GM12892 (cell line): ENCODE measurements around the gene ARHGEF3. TPM values are rescaled to one million over a fixed set of nuclear protein-coding genes. Genes with fewer than 3 reads are reported as not detected.

Experiments used
- DNase-seq: peaks from one replicate; pipeline ENCODE4 v3.0.0; 2011; ENCODE audit not compliant: insufficient read length
- FAIRE-seq: peaks from 2 replicates; lab custom pipeline; 2011; peaks lifted over from hg19 to GRCh38; lab: Jason Lieb, UNC
- POLR2A ChIP-seq: IDR thresholded peaks from 2 replicates; pipeline ENCODE4 v1.6.1; 2011; ENCODE audit warnings: low read depth, low read length, control low read depth
- POLR2AphosphoS5 ChIP-seq: IDR thresholded peaks from 2 replicates; pipeline ENCODE4 v1.6.1; 2011; ENCODE audit warnings: low read depth, low read length, control low read depth
- TAF1 ChIP-seq: IDR thresholded peaks from 2 replicates; pipeline ENCODE4 v1.6.1; 2011; ENCODE audit warnings: low read depth, mild to moderate bottlenecking, control low read depth, low read length, borderline replicate concordance
- polyA plus RNA-seq: library from polyadenylated mRNA; unstranded; fragments of >200 nt; gene quantifications from one replicate; pipeline ENCODE4 v1.2.1, GENCODE V29; 2012; ENCODE audit warnings: missing spikeins, inconsistent platforms; ENCODE audit not compliant: missing spikeins

The ARHGEF3 gene
- polyA plus RNA-seq: 16.9 TPM

- FAIRE-seq (peak; percentile 80), DNase-seq (peak; percentile 83)
- TF ChIP-seq TAF1 (peak; percentile 47), POLR2AphosphoS5 (no peak), POLR2A (peak; percentile 63; the same call in 1 of the 2 replicates)
Observed at GRCh38 chr3:56801662-56802377, at the start of gene ARHGEF3. ARHGEF3 (minus strand) TSS chr3:56801949; CDS start chr3:56801798, 151 bp downstream.

GRCh38 chr3:56849698-56850097 lies 47.9 kb upstream of the ARHGEF3 start:
- no peak for TF ChIP-seq TAF1
- TF ChIP-seq POLR2AphosphoS5: no peak
- TF ChIP-seq POLR2A: no peak
- no peak for DNase-seq
- no peak for FAIRE-seq

- DNase-seq: no peak
- no peak for FAIRE-seq
Observed at GRCh38 chr3:56845505-56845904, 43.8 kb upstream of the ARHGEF3 start.

GRCh38 chr3:56844536-56844935 lies 42.8 kb upstream of the ARHGEF3 start:
- TF ChIP-seq POLR2A (no peak), POLR2AphosphoS5 (no peak), TAF1 (no peak)
- FAIRE-seq (no peak), DNase-seq (no peak)

More at GRCh38 chr3:56845505-56845904, 43.8 kb upstream of the ARHGEF3 start:
- no peak for TF ChIP-seq POLR2A
- TF ChIP-seq POLR2AphosphoS5: no peak
- TF ChIP-seq TAF1: no peak

GRCh38 chr3:56839784-56840715 lies 38.3 kb upstream of the ARHGEF3 start:
- TF ChIP-seq POLR2A (no peak), TAF1 (no peak), POLR2AphosphoS5 (no peak)
- DNase-seq (no peak), FAIRE-seq (no peak)

GRCh38 chr3:56838448-56838847 lies 36.7 kb upstream of the ARHGEF3 start:
- TF ChIP-seq POLR2A (no peak), POLR2AphosphoS5 (no peak), TAF1 (no peak)
- no peak for FAIRE-seq

GRCh38 chr3:56837196-56837955 lies 35.6 kb upstream of the ARHGEF3 start:
- FAIRE-seq (peak; percentile 75), DNase-seq (no peak)
- TF ChIP-seq POLR2AphosphoS5 (no peak), POLR2A (no peak), TAF1 (no peak)

More at GRCh38 chr3:56838448-56838847, 36.7 kb upstream of the ARHGEF3 start:
- no peak for DNase-seq

DNA sequence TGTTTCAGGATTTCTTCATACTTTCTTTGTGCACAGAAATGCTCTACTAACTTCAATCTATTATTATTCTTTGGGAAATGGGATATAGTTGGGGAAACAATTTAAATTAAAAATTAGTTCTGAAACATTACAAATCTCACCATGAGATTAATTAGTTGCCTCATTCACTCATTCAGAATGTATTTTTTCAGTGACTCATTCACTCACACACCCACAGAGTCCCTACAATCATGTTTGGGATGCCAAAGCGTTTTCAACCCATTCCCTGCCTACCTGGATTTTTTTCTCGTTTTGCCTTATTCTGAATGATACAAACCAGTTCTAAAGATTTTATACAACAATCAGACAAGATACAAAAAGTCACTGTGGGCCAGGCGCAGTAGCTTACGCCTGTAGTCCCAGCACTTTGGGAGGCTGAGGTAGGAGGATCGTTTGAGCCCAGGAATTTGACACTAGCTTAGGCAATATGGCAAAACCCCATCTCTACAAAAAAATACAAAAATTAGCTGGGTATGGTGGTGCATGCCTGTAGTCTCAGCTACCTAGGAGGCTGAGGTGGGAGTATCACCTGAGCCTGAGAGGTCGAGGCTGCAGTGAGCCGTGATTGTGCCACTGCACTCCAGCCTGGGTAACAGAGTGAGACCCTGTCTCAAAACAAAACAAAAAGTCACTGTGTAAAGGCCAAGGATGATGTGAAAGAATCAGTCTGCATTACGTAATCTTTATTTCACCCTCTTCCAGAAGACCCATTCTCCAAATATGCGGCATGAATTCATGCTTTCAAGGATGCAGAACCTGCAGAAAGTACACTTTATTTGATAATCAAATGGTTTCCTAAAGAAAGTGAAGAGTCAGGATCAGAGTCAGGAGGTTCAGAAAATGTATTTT lies 34.8 kb upstream of the ARHGEF3 start:
- FAIRE-seq: no peak
- TF ChIP-seq TAF1 (no peak), POLR2A (no peak), POLR2AphosphoS5 (no peak)
- no peak for DNase-seq

- TF ChIP-seq TAF1 (no peak), POLR2AphosphoS5 (no peak), POLR2A (no peak)
- FAIRE-seq (no peak), DNase-seq (no peak)
Observed at GRCh38 chr3:56835650-56836227, 34.0 kb upstream of the ARHGEF3 start.
